HL-60 (cell line): Measurements from ENCODE around the gene SMDT1.
"Not testable (repeated sequence)": the region's sequence is repeated elsewhere in the genome, so short reads cannot be mapped to it uniquely, and the experiment has no call there.

Experiments
- DNase-seq, 2 experiments: peaks; one replicate each; pipeline ENCODE4 v3.0.0-alpha.2; 2010 to 2020; ENCODE audit warnings: low read depth in 1 of 2, low spot score in 1 of 2
- H3K27ac ChIP-seq: fragments of 250-450 bp; sonication (Bioruptor Pico); replicated peaks from 2 replicates; pipeline ENCODE4 v1.5.1; 2020; ENCODE audit warnings: mild to moderate bottlenecking, moderate library complexity
- H3K27me3 ChIP-seq: fragments of 250-450 bp; sonication (Bioruptor Pico); 2 replicates; pipeline ENCODE4 v1.5.1; 2021; ENCODE audit warnings: mild to moderate bottlenecking, moderate library complexity; ENCODE audit not compliant: insufficient read depth, poor library complexity, severe bottlenecking
- H3K4me3 ChIP-seq: replicated peaks from 2 replicates; pipeline ENCODE4 v1.5.1; 2011; ENCODE audit warnings: mild to moderate bottlenecking, control low read depth, low read length; ENCODE audit not compliant: insufficient read depth
- CTCF ChIP-seq: IDR thresholded peaks from one replicate; pipeline ENCODE4 v1.5.1; 2011; ENCODE audit warnings: low read length, control low read depth, inconsistent platforms; ENCODE audit not compliant: insufficient read depth
- GABPA ChIP-seq: IDR thresholded peaks from 2 replicates; pipeline ENCODE4 v1.6.1; 2012; ENCODE audit warnings: low read depth
- POLR2AphosphoS5 ChIP-seq: IDR thresholded peaks from 2 replicates; pipeline ENCODE4 v1.6.1; 2012; ENCODE audit warnings: low read depth
- SPI1 ChIP-seq: IDR thresholded peaks from 2 replicates; pipeline ENCODE4 v1.6.1; 2012; ENCODE audit warnings: low read depth, mild to moderate bottlenecking, borderline replicate concordance
- TF ChIP-seq, protein P1 (sequence below): IDR thresholded peaks from 2 replicates; pipeline ENCODE4 v1.6.1; 2012; ENCODE audit warnings: low read depth; ENCODE audit not compliant: insufficient replicate concordance

The SMDT1 gene

DNA sequence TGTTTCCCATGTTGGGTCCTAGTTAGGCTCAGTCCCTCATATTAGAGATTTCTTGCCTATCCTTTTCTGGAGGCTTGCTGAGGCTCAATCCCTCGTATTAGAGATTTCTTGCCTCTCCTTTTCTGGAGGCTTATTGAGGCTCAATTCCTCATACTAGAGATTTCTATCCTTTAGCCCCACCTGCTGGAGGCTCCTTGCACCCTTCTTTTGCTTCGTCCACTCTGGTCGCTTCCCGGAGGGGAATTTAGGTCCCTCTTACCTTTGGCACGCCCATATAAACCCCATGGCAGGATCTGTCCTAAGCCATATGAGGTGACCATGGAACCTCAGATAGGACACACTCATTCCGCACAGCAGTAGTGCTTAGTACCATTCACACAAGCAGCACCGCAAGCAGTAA is 35.2 kb downstream of the SMDT1 start:
- DNase-seq, result peak in 1 of 2 experiments; percentile 14
- Histone ChIP-seq H3K27ac (no peak overlapping the region), H3K4me3 (no peak overlapping the region), H3K27me3 (no peaks in the 10 kb centered on the region)
- TF ChIP-seq SPI1 (no peak), GABPA (no peak)

DNA sequence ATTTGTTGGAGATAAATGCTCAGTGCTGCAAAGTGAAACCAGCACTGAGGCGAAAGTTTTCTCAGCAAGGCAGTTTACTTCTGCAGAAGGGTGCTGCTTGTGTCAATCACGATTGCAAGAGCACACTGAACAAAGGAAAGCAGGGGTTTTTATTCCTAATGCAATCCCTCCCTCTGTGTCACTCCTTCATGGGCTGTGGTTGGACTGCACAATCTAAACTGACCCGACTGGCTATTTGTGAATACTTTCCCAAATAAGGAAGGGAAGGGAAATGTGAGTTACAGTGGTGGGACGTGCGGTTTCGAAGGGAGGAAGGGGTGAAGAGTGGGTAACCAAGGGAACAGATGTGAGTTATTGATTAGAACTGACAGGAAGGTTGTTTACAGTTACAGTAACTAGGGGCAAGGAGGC is 35.9 kb downstream of the SMDT1 start:
- DNase-seq, H3K27ac ChIP-seq, H3K27me3 ChIP-seq, H3K4me3 ChIP-seq: not testable (repeated sequence)

DNA sequence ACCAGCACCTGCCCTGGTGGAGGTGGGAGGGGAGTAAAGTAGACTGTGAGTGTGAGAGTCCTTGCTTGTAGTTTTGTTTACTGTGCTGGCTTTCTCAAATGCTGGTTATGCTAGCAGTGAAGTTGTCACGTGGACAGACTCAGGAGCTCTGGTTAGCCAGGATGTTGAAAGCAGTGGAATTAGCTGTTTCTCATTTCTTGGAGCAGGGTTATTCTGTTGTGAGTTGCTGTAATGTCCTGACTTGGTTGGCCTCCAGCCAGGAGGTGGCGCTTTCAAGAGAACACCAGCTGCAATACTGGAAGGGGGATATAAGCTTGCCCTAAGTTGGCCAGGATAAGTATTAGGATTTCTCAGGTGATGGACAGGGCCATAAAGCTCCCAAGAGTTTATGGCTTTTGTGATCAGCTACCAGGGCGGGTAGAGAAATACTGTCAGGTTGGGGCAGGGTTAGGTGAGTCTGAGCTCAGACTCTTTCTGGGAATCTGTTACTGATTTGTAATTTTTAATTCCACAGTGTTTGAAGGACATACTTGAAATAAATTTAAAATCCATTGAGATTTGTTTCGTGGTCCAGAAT is 37.4 kb downstream of the SMDT1 start:
- Histone ChIP-seq H3K27ac (no peak overlapping the region), H3K27me3 (no peaks in the 10 kb centered on the region), H3K4me3 (no peak overlapping the region)
- TF ChIP-seq POLR2AphosphoS5 (no peak), SPI1 (no peak), CTCF (no peak), GABPA (no peak)
- TF ChIP-seq, protein P1, sequence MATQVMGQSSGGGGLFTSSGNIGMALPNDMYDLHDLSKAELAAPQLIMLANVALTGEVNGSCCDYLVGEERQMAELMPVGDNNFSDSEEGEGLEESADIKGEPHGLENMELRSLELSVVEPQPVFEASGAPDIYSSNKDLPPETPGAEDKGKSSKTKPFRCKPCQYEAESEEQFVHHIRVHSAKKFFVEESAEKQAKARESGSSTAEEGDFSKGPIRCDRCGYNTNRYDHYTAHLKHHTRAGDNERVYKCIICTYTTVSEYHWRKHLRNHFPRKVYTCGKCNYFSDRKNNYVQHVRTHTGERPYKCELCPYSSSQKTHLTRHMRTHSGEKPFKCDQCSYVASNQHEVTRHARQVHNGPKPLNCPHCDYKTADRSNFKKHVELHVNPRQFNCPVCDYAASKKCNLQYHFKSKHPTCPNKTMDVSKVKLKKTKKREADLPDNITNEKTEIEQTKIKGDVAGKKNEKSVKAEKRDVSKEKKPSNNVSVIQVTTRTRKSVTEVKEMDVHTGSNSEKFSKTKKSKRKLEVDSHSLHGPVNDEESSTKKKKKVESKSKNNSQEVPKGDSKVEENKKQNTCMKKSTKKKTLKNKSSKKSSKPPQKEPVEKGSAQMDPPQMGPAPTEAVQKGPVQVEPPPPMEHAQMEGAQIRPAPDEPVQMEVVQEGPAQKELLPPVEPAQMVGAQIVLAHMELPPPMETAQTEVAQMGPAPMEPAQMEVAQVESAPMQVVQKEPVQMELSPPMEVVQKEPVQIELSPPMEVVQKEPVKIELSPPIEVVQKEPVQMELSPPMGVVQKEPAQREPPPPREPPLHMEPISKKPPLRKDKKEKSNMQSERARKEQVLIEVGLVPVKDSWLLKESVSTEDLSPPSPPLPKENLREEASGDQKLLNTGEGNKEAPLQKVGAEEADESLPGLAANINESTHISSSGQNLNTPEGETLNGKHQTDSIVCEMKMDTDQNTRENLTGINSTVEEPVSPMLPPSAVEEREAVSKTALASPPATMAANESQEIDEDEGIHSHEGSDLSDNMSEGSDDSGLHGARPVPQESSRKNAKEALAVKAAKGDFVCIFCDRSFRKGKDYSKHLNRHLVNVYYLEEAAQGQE, result no peak
- no peak for DNase-seq

DNA sequence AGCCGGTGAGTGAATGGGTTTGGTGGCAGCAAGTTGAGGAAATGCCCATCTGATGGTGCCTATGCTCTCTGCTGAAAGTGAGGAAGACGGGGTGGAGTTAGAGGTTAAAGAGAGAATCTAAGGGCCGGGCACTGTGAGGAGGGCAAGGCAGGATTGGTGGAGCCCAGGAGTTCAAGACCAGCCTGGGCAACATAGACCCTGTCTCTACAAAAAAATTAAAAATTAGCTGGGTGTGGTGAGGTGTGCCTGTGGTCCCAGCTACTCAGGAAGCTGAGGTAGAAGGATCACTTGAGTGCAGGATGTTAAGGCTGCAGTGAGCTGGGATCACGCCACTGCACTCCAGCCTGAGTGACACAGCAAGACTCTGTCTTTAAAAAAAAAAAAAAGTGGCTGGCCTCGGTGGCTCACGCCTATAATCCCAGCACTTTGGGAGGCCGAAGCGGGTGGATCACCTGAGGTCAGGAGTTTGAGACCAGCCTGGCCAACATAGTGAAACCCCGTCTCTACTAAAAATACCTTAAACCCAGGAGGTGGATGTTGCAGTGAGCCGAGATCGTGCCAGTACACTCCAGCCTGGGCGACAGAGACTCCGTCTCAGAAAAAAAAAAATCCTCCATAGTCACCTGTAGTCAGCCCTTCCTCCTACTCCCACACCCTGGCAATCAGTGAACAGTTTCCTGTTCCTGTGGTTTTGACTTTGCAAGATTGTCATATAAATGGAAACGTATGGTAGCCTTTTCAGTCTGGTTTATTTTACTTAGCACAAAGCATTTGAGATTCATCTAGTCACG is 40.9 kb downstream of the SMDT1 start:
- peak in 1 of 2 experiments; percentile 30 for DNase-seq
- not testable (repeated sequence) for H3K27ac ChIP-seq, H3K27me3 ChIP-seq, H3K4me3 ChIP-seq

GRCh38 chr22:42123529-42123928 is 44.0 kb downstream of the SMDT1 start:
- not testable (repeated sequence) for H3K27me3 ChIP-seq, H3K4me3 ChIP-seq, DNase-seq, H3K27ac ChIP-seq

- Histone ChIP-seq H3K27ac (no peak overlapping the region), H3K27me3 (no peaks in the 10 kb centered on the region), H3K4me3 (no peak overlapping the region)
- DNase-seq, result no peak
- TF ChIP-seq SPI1, result no peak
- no peak for TF ChIP-seq GABPA
- no peak for TF ChIP-seq CTCF
- no peak for TF ChIP-seq POLR2AphosphoS5
- TF ChIP-seq, protein P1, result no peak
These were observed 48.1 kb downstream of the SMDT1 start for GRCh38 chr22:42127606-42128005.

DNA sequence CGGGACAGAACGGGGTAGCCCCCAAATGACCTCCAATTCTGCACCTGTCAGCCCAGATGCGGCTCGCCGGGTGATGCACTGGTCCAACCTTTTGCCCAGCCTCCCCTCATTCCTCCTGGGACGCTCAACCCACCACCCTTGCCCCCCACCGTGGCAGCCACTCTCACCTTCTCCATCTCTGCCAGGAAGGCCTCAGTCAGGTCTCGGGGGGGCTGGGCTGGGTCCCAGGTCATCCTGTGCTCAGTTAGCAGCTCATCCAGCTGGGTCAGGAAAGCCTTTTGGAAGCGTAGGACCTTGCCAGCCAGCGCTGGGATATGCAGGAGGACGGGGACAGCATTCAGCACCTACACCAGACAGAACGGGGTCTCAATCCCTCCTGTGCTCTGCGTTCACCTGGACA is 48.5 kb downstream of the SMDT1 start:
- H3K4me3 ChIP-seq, H3K27ac ChIP-seq, DNase-seq, H3K27me3 ChIP-seq: not testable (repeated sequence)

DNA sequence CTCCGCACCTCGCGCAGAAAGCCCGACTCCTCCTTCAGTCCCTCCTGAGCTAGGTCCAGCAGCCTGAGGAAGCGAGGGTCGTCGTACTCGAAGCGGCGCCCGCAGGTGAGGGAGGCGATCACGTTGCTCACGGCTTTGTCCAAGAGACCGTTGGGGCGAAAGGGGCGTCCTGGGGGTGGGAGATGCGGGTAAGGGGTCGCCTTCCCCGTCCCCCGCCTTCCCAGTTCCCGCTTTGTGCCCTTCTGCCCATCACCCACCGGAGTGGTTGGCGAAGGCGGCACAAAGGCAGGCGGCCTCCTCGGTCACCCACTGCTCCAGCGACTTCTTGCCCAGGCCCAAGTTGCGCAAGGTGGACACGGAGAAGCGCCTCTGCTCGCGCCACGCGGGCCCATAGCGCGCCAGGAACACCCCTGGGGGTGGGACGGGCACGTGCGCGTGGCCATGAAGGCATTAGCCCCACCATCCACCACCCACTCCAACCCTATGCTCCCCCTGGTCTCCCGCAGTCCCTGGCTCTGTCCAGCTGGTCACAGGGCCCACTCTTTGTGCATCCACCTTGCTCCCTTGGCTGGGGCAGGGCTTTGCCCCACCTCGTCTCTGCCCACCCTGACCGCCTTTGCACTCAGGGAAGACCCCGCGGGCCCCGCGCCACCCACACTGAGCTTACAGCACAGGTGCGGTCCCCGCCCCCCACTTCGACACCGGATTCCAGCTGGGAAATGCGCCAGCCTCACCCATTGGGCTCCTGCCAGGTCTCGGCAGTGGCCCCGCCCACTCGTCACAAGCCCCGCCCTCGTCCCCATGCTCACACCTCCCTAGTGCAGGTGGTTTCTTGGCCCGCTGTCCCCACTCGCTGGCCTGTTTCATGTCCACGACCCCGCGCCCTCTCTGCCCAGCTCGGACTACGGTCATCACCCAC is 49.5 kb downstream of the SMDT1 start:
- H3K27me3 ChIP-seq, result not testable (repeated sequence)

More for the DNA sequence above, 49.5 kb downstream of the SMDT1 start:
- not testable (repeated sequence) for H3K27ac ChIP-seq, DNase-seq, H3K4me3 ChIP-seq
